HepG2 (cell line): ENCODE data around the gene SHANK3. TPM values are rescaled to one million over a fixed set of nuclear protein-coding genes. Genes with fewer than 3 reads are reported as not detected.
"Not testable (repeated sequence)": the region's sequence is repeated elsewhere in the genome, so short reads cannot be mapped to it uniquely, and the experiment has no call there.

Experiments
- ATAC-seq: fragments of 200-7000 bp; cut with Tn5 transposase; 3 replicates; pipeline ENCODE4 v1.9.1; 2020; ENCODE audit warnings: mild to moderate bottlenecking, moderate library complexity
- BruUV-seq: library from RNA; stranded (reverse); fragments of 400-500 nt; replicated peaks from 2 replicates; lab custom pipeline; 2021; lab: Mats Ljungman, UMichigan
- CTCF ChIA-PET: fragments of 300-600 bp; formaldehyde crosslinking; extraction: SDS; loops from one replicate; lab custom pipeline; 2021; ENCODE audit warnings: low total read pairs, inconsistent platforms, low intra/inter-chr PET ratio; lab: Yijun Ruan, JAX
- POLR2A ChIA-PET: fragments of 350-600 bp; sonication (Branson Sonifier 250); formaldehyde crosslinking; loops from one replicate; lab custom pipeline; 2020; ENCODE audit warnings: antibody characterized with exemption, inconsistent platforms; lab: Yijun Ruan, JAX
- DNase-seq: peaks from one replicate; pipeline ENCODE4 v3.0.0-alpha.2; 2015; ENCODE audit warnings: low spot score
- FAIRE-seq: peaks from 3 replicates; lab custom pipeline; 2011; peaks lifted over from hg19 to GRCh38; lab: Jason Lieb, UNC
- H2AFZ ChIP-seq: one replicate; pipeline ENCODE4 v1.6.1; 2011; ENCODE audit warnings: low read length, inconsistent platforms
- H3K27ac ChIP-seq: fragments of 300-600 bp; 3 replicates; pipeline ENCODE4 v1.8.0; 2011; ENCODE audit warnings: mixed run types, mild to moderate bottlenecking, mixed read lengths, low read length, inconsistent platforms; ENCODE audit not compliant: insufficient read depth; ENCODE audit errors: extremely low read length
- H3K27me3 ChIP-seq, 2 experiments: fragments of 200-600 bp in 1 of 2; 2 replicates in 1 of 2; 3 replicates in 1 of 2; pipeline versions ENCODE4 v1.6.0 to v1.8.0; 2011; ENCODE audit warnings: low read length in 2 of 2, mild to moderate bottlenecking in 2 of 2, moderate library complexity in 2 of 2, inconsistent platforms in 1 of 2; ENCODE audit not compliant: insufficient read depth in 2 of 2, control insufficient read depth in 1 of 2
- H3K36me3 ChIP-seq, 2 experiments: fragments of 200-600 bp in 1 of 2; replicated peaks in 1 of 2; 2 replicates in 1 of 2; 3 replicates in 1 of 2; pipeline versions ENCODE4 v1.5.1 to v1.8.0; 2011; ENCODE audit warnings: low read length in 2 of 2, inconsistent platforms in 1 of 2; ENCODE audit not compliant: insufficient read depth in 2 of 2, control insufficient read depth in 1 of 2
- H3K4me1 ChIP-seq: 2 replicates; pipeline ENCODE4 v1.5.1; 2012; ENCODE audit warnings: low read length, inconsistent platforms; ENCODE audit not compliant: insufficient read depth
- H3K4me2 ChIP-seq: 2 replicates; pipeline ENCODE4 v1.6.0; 2011; ENCODE audit warnings: low read depth, low read length, inconsistent platforms
- H3K4me3 ChIP-seq, 3 experiments: fragments of 200-600 bp in 1 of 3; sonication (generic), shearing (Covaris generic) in 1 of 3; replicated peaks in 1 of 3; 2 replicates each; pipeline ENCODE4 v1.5.1; 2011 to 2016; ENCODE audit warnings: low read length in 3 of 3, inconsistent platforms in 2 of 3, low read depth in 2 of 3, mild to moderate bottlenecking in 2 of 3, control low read depth in 1 of 3, mixed read lengths in 1 of 3; ENCODE audit not compliant: insufficient read depth in 1 of 3
- H3K79me2 ChIP-seq: one replicate; pipeline ENCODE4 v1.6.1; 2011; ENCODE audit warnings: low read length, inconsistent platforms; ENCODE audit not compliant: insufficient read depth
- H3K9ac ChIP-seq: 2 replicates; pipeline ENCODE4 v1.6.0; 2011; ENCODE audit warnings: mild to moderate bottlenecking, low read depth, low read length, inconsistent platforms; ENCODE audit not compliant: insufficient read depth
- H3K9me3 ChIP-seq: 2 replicates; pipeline ENCODE4 v1.5.1; 2012; ENCODE audit warnings: mild to moderate bottlenecking, low read length
- H4K20me1 ChIP-seq: 2 replicates; pipeline ENCODE4 v1.6.0; 2011; ENCODE audit warnings: inconsistent platforms, mild to moderate bottlenecking, low read length, moderate library complexity; ENCODE audit not compliant: insufficient read depth
- ATF2 ChIP-seq: sonication (generic); formaldehyde crosslinking; IDR thresholded peaks from 2 replicates; pipeline ENCODE4 v1.4.0; 2020; ENCODE audit warnings: missing genetic modification reagents
- BRD4 ChIP-seq: sonication (generic); formaldehyde crosslinking; IDR thresholded peaks from 2 replicates; pipeline ENCODE4 v1.4.0; 2020; ENCODE audit warnings: missing genetic modification reagents
- ETV6 ChIP-seq: sonication (generic); formaldehyde crosslinking; conservative IDR thresholded peaks from 2 replicates; pipeline ENCODE4 v1.4.0; 2020; ENCODE audit warnings: missing genetic modification reagents
- FOSL2 ChIP-seq: sonication (generic); formaldehyde crosslinking; IDR thresholded peaks from 2 replicates; pipeline ENCODE4 v1.4.0; 2020; ENCODE audit warnings: missing genetic modification reagents
- MATR3 ChIP-seq: sonication (generic); formaldehyde crosslinking; IDR thresholded peaks from 2 replicates; pipeline ENCODE4 v1.4.0; 2020; ENCODE audit warnings: missing genetic modification reagents
- NFIC ChIP-seq: IDR thresholded peaks from 2 replicates; pipeline ENCODE4 v1.6.1; 2012; ENCODE audit warnings: mild to moderate bottlenecking, low read length, inconsistent platforms
- PRDM15 ChIP-seq: sonication (generic); formaldehyde crosslinking; IDR thresholded peaks from 2 replicates; pipeline ENCODE4 v1.4.0; 2020; ENCODE audit warnings: missing genetic modification reagents
- STAG1 ChIP-seq: sonication (generic); formaldehyde crosslinking; IDR thresholded peaks from 2 replicates; pipeline ENCODE4 v1.4.0; 2020; ENCODE audit warnings: missing genetic modification reagents
- TFE3 ChIP-seq: IDR thresholded peaks from 2 replicates; pipeline ENCODE4 v1.6.1; 2016
- THYN1 ChIP-seq: sonication (generic); formaldehyde crosslinking; IDR thresholded peaks from 2 replicates; pipeline ENCODE4 v1.8.1; 2023; ENCODE audit warnings: low read depth, mild to moderate bottlenecking, moderate library complexity, missing genetic modification reagents, borderline replicate concordance
- ZFP1 ChIP-seq: IDR thresholded peaks from 2 replicates; pipeline ENCODE4 v1.6.1; 2016
- ZFP37 ChIP-seq: sonication (generic); formaldehyde crosslinking; IDR thresholded peaks from 2 replicates; pipeline ENCODE4 v1.4.0; 2020; ENCODE audit warnings: missing genetic modification reagents, borderline replicate concordance
- ZNF782 ChIP-seq: sonication (generic); formaldehyde crosslinking; IDR thresholded peaks from 2 replicates; pipeline ENCODE4 v1.4.0; 2020; ENCODE audit warnings: missing genetic modification reagents, mild to moderate bottlenecking, borderline replicate concordance
- WGBS: methylation state at CpG from one replicate; pipeline ENCODE4 v1.1.6; 2017; ENCODE audit warnings: low lambda C conversion rate; 5-methylcytosine and 5-hydroxymethylcytosine counted together
- in situ Hi-C: cut with HindIII; loops from 2 replicates; pipeline ENCODE4 v1.10.0; 2017; ENCODE audit warnings: low pct_unique_long_range_greater_than_20kb; ENCODE audit not compliant: extremely low pct_ligation_motif_present
- intact Hi-C: fragments of 100-400 bp; cut with micrococcal nuclease; formaldehyde crosslinking; loops from one replicate; pipeline ENCODE4 v1.10.0; 2022; ENCODE audit not compliant: unreplicated experiment
- polyA plus RNA-seq, 8 experiments: library from polyadenylated mRNA; depleted of rRNA in 3 of 8; stranded (reverse) in 7 of 8; unstranded in 1 of 8; fragments of >200 nt; fragmentation: Illumina TruSeq in 4 of 8; extraction: Trizol in 4 of 8; gene quantifications; 2 replicates each; pipeline versions ENCODE4 v1.2.1 to v1.2.3, GENCODE V29; 2011 to 2016; ENCODE audit warnings: low read depth in 4 of 8, missing spikeins in 1 of 8, mixed read lengths in 1 of 8; ENCODE audit not compliant: insufficient read depth in 1 of 8
- total RNA-seq, 5 experiments: library from RNA; depleted of rRNA; stranded (reverse); fragments of >200 nt; fragmentation: Illumina TruSeq; extraction: Trizol; gene quantifications; 2 replicates each; pipeline ENCODE4 v1.2.3, GENCODE V29; 2016; ENCODE audit warnings: low read depth in 1 of 5

Gene SHANK3
- total and polyA plus RNA-seq, 2 of the 13 experiments (the other 11 are each of a cell fraction or from before 2014, with no cell fraction given) = 2.9 to 4.6 TPM

GRCh38 chr22:50657925-50658324 is 14.7 kb upstream of the SHANK3 start:
- intact Hi-C loops (no loop called here), in situ Hi-C loops (no loop called here)
- POLR2A ChIA-PET = no interaction called here
- DNase-seq = no peak
- ATAC-seq = no peak
- no peak for TF ChIP-seq ZFP1
- no peak for TF ChIP-seq MATR3
- TF ChIP-seq ATF2 (CRISPR knock-in tag) = no peak
- no peak for TF ChIP-seq NFIC
- TF ChIP-seq THYN1 (CRISPR knock-in tag) = no peak
- TF ChIP-seq PRDM15 (CRISPR knock-in tag) = no peak
- no peak for TF ChIP-seq STAG1 (CRISPR knock-in tag)
- no peak for TF ChIP-seq ETV6 (CRISPR knock-in tag)
- TF ChIP-seq BRD4 (CRISPR knock-in tag) = no peak
- TF ChIP-seq ZFP37 (CRISPR knock-in tag) = no peak
- no peak for TF ChIP-seq TFE3 (CRISPR knock-in tag)
- no peak for TF ChIP-seq ZNF782 (CRISPR knock-in tag)
- TF ChIP-seq FOSL2 (CRISPR knock-in tag) = no peak
- Histone ChIP-seq H3K9ac (no peak overlapping the region), H4K20me1 (no peaks in the 10 kb centered on the region), H3K4me2 (no peak overlapping the region), H3K79me2 (no peaks in the 10 kb centered on the region), H3K4me3 (no peak overlapping the region), H3K4me1 (peaks cover 31% of the 10 kb centered on the region), H2AFZ (no peak overlapping the region), H3K36me3 (no peaks in the 10 kb centered on the region), H3K27ac (no peak overlapping the region), H3K9me3 (no peaks in the 10 kb centered on the region), H3K27me3 (no peaks in the 10 kb centered on the region; a peak in 1 of 5 replicates)
- CTCF ChIA-PET = no interaction called here
- no peak for FAIRE-seq
- 69% methylated on average over 4 of the region's 4 CpGs for WGBS
- no TSS peak for BruUV-seq

DNA sequence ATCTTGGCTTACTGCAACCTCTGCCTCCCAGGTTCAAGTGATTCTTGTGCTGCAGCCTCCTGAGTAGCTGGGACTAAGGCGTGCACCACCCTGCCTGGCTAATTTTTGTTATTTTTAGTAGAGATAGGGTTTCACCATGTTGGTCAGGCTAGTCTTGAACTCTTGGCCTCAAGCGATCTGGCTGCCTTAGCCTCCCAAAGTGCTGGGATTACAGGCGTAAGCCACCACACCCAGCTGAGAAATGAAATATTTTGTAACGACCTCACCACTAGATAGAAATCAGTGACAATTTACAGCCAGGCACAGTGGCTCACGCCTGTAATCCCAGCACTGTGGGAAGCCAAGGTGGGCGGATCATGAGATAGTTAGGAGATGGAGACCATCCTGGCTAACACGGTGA is 12.9 kb upstream of the SHANK3 start:
- H3K4me3 ChIP-seq, H3K27ac ChIP-seq, H3K36me3 ChIP-seq, ATAC-seq, intact Hi-C loops, FAIRE-seq, CTCF ChIA-PET, H3K4me2 ChIP-seq, H3K79me2 ChIP-seq, DNase-seq, H3K9ac ChIP-seq, H4K20me1 ChIP-seq, H3K9me3 ChIP-seq, in situ Hi-C loops, POLR2A ChIA-PET, H3K27me3 ChIP-seq, H2AFZ ChIP-seq, BruUV-seq: not testable (repeated sequence)
- WGBS = 92% methylated on average over 7 of the region's 7 CpGs
- H3K4me1 ChIP-seq = peaks cover 31% of the 10 kb centered on the region
